ENCODE results near the gene CCDC24.
A peak's percentile ranks its signal among the peaks of the same experiment; 100 is the strongest.

- TF ChIP-seq POLR2A (IDR thresholded peaks at IDR 0.05; ENCODE audit: low read depth, low read length) (peak; percentile 69), POLR2AphosphoS5 (IDR thresholded peaks at IDR 0.05; ENCODE audit: insufficient read depth, low read depth, low read length) (no peak), EZH2 (IDR thresholded peaks at IDR 0.05; ENCODE audit: borderline replicate concordance, low read depth, low read length, severe bottlenecking) (no peak), FOS (IDR thresholded peaks at IDR 0.05; ENCODE audit: borderline replicate concordance, insufficient read depth, low read length) (no peak), GATA2 (IDR thresholded peaks at IDR 0.05; ENCODE audit: insufficient read depth, insufficient read length, low read depth, low read length) (no peak), JUN (IDR thresholded peaks at IDR 0.05; ENCODE audit: borderline replicate concordance, insufficient read depth, insufficient read length, low read depth) (no peak), MYC (IDR thresholded peaks at IDR 0.05; ENCODE audit: low read depth, low read length) (no peak)
- TF ChIP-seq, protein P1, sequence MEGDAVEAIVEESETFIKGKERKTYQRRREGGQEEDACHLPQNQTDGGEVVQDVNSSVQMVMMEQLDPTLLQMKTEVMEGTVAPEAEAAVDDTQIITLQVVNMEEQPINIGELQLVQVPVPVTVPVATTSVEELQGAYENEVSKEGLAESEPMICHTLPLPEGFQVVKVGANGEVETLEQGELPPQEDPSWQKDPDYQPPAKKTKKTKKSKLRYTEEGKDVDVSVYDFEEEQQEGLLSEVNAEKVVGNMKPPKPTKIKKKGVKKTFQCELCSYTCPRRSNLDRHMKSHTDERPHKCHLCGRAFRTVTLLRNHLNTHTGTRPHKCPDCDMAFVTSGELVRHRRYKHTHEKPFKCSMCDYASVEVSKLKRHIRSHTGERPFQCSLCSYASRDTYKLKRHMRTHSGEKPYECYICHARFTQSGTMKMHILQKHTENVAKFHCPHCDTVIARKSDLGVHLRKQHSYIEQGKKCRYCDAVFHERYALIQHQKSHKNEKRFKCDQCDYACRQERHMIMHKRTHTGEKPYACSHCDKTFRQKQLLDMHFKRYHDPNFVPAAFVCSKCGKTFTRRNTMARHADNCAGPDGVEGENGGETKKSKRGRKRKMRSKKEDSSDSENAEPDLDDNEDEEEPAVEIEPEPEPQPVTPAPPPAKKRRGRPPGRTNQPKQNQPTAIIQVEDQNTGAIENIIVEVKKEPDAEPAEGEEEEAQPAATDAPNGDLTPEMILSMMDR (IDR thresholded peaks at IDR 0.05; ENCODE audit: extremely low read depth in 1 of 2, insufficient read depth in 1 of 2, low read depth in 1 of 2, low read length in 2 of 2): no peak
Observed at GRCh38 chr1:43969746-43970466, 21.5 kb upstream of the CCDC24 start, which contains the start of gene DPH2.

Data from endothelial cell of umbilical vein (primary cell).